DOHH2 (cell line): Measurements from ENCODE around the gene NCOR2.

Experiments used
- H3F3A ChIP-seq: fragments of 200-600 bp; sonication (generic), shearing (Covaris generic); 2 replicates; pipeline ENCODE4 v1.6.0; 2016; ENCODE audit warnings: antibody characterized with exemption, mild to moderate bottlenecking; ENCODE audit not compliant: control insufficient read depth, insufficient read depth
- H3K27ac ChIP-seq: fragments of 200-600 bp; sonication (generic); 2 replicates; pipeline ENCODE4 v1.5.1; 2014; ENCODE audit warnings: low read depth, mild to moderate bottlenecking, low read length, moderate library complexity
- H3K27me3 ChIP-seq: fragments of 200-600 bp; sonication (generic); 2 replicates; pipeline ENCODE4 v1.6.1; 2014; ENCODE audit warnings: mild to moderate bottlenecking, low read length, mixed read lengths; ENCODE audit not compliant: control insufficient read depth
- H3K36me3 ChIP-seq: fragments of 200-600 bp; sonication (generic); 2 replicates; pipeline ENCODE4 v1.6.1; 2014; ENCODE audit warnings: mild to moderate bottlenecking, low read length, moderate library complexity, mixed read lengths; ENCODE audit not compliant: control insufficient read depth
- H3K4me1 ChIP-seq: fragments of 200-600 bp; sonication (generic); 2 replicates; pipeline ENCODE4 v1.6.1; 2014; ENCODE audit warnings: mild to moderate bottlenecking, low read length, mixed read lengths; ENCODE audit not compliant: control insufficient read depth
- H3K4me2 ChIP-seq: fragments of 200-600 bp; sonication (generic); 2 replicates; pipeline ENCODE4 v1.6.0; 2014; ENCODE audit warnings: mild to moderate bottlenecking, low read length, moderate library complexity
- H3K4me3 ChIP-seq: fragments of 200-600 bp; sonication (generic); 2 replicates; pipeline ENCODE4 v1.5.1; 2014; ENCODE audit warnings: mild to moderate bottlenecking, low read length, mixed read lengths
- H3K79me2 ChIP-seq: fragments of 200-600 bp; sonication (generic); 2 replicates; pipeline ENCODE4 v1.6.1; 2014; ENCODE audit warnings: mild to moderate bottlenecking, low read length, mixed read lengths; ENCODE audit not compliant: control insufficient read depth
- H3K9me2 ChIP-seq: fragments of 200-600 bp; sonication (generic); replicated peaks from 2 replicates; pipeline ENCODE4 v1.6.1; 2014; ENCODE audit warnings: mild to moderate bottlenecking, low read length, mixed read lengths; ENCODE audit not compliant: control insufficient read depth
- H3K9me3 ChIP-seq: fragments of 200-600 bp; sonication (generic); 2 replicates; pipeline ENCODE4 v1.6.1; 2014; ENCODE audit warnings: antibody characterized with exemption, low read length, mixed read lengths; ENCODE audit not compliant: control insufficient read depth, insufficient read depth
- H4K20me1 ChIP-seq: fragments of 200-600 bp; sonication (generic); 2 replicates; pipeline ENCODE4 v1.6.0; 2014; ENCODE audit warnings: low read depth, mild to moderate bottlenecking, antibody characterized with exemption, low read length, moderate library complexity; ENCODE audit not compliant: control insufficient read depth, insufficient read depth
- EZH2phosphoT487 ChIP-seq: fragments of 200-600 bp; sonication (generic); IDR thresholded peaks from 2 replicates; pipeline ENCODE4 v1.6.1; 2017; ENCODE audit warnings: borderline replicate concordance, mild to moderate bottlenecking, antibody characterized with exemption, low read length, moderate library complexity, mixed read lengths
- TF ChIP-seq, protein P1 (sequence below): fragments of 200-600 bp; sonication (generic); IDR thresholded peaks from one replicate; pipeline ENCODE4 v1.5.1; 2014; ENCODE audit warnings: antibody characterized with exemption, mild to moderate bottlenecking, low read depth, low read length; ENCODE audit not compliant: poor library complexity, severe bottlenecking

NCOR2 gene

DNA sequence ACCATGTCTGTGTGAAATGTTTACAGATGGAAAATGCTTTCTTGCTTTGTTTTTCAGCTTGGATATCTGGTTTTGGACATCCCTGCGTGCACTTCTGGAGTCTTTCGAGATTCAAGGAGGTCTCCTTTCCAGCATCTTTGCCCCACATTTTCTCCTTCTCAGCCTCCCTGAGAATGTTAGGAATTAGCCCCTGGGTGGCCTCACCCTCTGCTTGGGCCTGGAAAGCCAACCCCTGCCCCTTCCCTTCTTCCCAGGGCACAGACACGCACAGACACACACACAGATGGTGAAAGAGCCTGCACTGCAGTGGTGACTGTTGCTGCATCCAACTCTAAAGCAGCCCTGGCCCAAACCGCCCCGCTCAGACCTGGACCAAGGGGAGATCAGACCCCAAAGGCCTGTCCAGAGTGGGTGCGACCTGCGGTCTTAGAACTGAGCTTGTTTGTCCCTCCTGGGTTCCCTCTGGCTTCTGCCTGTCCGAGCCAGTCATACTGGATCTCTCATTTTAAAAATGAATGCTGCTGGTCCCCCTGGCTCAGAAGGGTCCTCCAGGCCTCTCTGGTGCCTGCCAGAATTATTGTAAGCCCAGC lies 8.7 kb upstream of the NCOR2 start:
- TF ChIP-seq, protein P1, sequence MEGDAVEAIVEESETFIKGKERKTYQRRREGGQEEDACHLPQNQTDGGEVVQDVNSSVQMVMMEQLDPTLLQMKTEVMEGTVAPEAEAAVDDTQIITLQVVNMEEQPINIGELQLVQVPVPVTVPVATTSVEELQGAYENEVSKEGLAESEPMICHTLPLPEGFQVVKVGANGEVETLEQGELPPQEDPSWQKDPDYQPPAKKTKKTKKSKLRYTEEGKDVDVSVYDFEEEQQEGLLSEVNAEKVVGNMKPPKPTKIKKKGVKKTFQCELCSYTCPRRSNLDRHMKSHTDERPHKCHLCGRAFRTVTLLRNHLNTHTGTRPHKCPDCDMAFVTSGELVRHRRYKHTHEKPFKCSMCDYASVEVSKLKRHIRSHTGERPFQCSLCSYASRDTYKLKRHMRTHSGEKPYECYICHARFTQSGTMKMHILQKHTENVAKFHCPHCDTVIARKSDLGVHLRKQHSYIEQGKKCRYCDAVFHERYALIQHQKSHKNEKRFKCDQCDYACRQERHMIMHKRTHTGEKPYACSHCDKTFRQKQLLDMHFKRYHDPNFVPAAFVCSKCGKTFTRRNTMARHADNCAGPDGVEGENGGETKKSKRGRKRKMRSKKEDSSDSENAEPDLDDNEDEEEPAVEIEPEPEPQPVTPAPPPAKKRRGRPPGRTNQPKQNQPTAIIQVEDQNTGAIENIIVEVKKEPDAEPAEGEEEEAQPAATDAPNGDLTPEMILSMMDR, result no peak
- Histone ChIP-seq H3K27me3 (peaks cover 10% of the 10 kb centered on the region), H3F3A (no peaks in the 10 kb centered on the region), H3K4me3 (no peak overlapping the region), H3K36me3 (no peaks in the 10 kb centered on the region), H3K9me2 (no peaks in the 10 kb centered on the region), H3K4me2 (no peak overlapping the region), H3K79me2 (no peaks in the 10 kb centered on the region), H3K27ac (no peak overlapping the region), H3K4me1 (no peaks in the 10 kb centered on the region), H4K20me1 (peaks cover 8% of the 10 kb centered on the region; the same call in 1 of the 2 replicates), H3K9me3 (no peaks in the 10 kb centered on the region)

DNA sequence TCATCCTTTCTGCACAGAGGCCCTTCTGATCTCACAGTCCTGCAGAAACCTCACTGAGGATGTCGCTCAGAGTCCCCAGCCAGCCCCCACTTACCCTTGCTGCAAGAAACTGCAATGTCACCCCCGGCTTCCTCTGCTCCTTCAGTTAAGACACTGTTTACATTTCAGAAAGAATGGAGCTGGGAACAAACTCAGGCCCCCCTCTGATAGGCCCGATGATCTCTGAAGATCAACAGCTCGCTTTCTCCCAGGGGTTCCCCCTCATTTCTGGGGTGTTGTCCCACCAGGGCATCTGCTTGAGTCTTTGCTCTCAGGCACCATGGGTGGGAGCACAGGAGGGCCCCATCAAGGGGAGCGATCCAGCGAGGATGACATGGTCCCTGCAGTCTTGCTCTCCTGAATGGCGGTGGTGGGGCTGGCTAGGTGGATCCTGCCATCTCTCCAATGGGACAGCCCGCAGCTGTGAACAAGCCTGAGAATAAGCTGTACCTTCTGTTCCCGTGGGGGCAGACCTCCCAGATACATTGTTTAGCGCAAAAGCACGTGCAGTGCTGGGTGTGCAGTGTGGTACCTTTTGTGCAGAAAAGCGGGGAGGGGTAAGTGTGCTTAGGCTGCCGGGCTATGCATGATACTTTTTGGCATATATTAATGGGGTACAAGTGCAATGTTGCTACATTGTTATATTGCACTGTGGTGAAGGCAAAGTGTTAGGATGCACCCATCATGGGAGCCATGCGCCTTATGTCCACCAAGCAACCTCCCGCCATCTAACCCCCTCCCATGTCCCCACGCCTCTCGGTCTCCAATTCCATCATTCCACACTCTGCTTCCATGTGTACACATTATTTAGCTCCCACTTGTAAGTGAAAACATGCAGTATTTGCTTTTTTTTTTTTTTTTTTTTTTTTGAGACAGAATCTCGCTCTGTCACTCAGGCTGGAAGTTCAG lies 6.7 kb upstream of the NCOR2 start:
- Histone ChIP-seq H3K79me2 (no peaks in the 10 kb centered on the region), H3K4me3 (no peak overlapping the region), H3K4me2 (no peak overlapping the region), H3F3A (no peaks in the 10 kb centered on the region), H3K27ac (no peak overlapping the region), H3K4me1 (peaks cover 1% of the 10 kb centered on the region), H3K9me3 (no peaks in the 10 kb centered on the region), H3K36me3 (no peaks in the 10 kb centered on the region), H3K9me2 (no peaks in the 10 kb centered on the region), H3K27me3 (peaks cover 4% of the 10 kb centered on the region; the same call in 1 of the 2 replicates), H4K20me1 (0 out of 2 replicates have a peak, but pooled peaks cover under 1% of the 10 kb centered on the region)
- no peak for TF ChIP-seq EZH2phosphoT487
- TF ChIP-seq, protein P1, result no peak

DNA sequence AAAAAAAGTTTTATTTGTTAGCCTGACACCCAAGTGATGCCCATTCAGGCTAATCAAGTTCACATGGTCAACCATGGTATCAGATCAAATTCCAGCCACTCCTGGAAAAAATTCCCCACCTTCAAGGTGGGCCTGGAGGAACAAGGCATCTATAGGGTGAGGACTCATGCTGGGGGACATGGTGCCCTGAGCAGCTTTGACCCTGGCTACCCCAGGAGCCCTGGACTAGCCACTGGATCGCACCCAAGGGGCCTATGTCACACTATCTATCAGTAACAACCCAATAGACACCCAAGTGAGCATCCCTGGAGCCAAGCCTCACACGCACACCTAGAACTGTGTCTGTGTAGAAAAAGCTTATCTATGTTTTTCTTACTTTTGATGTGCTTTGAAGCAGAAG lies 4.1 kb upstream of the NCOR2 start:
- no peaks in the 10 kb centered on the region for H3K9me3 ChIP-seq
- H4K20me1 ChIP-seq, result no peaks in the 10 kb centered on the region
- H3K27ac ChIP-seq, result no peak overlapping the region
- H3K27me3 ChIP-seq, result peaks cover 4% of the 10 kb centered on the region; the same call in 1 of the 2 replicates
- H3K9me2 ChIP-seq, result no peaks in the 10 kb centered on the region
- no peaks in the 10 kb centered on the region for H3K36me3 ChIP-seq
- H3K4me2 ChIP-seq, result no peak overlapping the region
- peaks cover 17% of the 10 kb centered on the region for H3K4me1 ChIP-seq
- H3F3A ChIP-seq, result no peaks in the 10 kb centered on the region
- TF ChIP-seq EZH2phosphoT487, result no peak
- TF ChIP-seq, protein P1, result no peak
- H3K79me2 ChIP-seq, result peaks cover 5% of the 10 kb centered on the region
- no peak overlapping the region for H3K4me3 ChIP-seq
